Endothelial cell of umbilical vein (primary cell): ENCODE results near the gene EOLA1.

Source experiments
- EZH2 ChIP-seq: IDR thresholded peaks from 2 replicates; pipeline ENCODE4 v1.6.1; 2012; ENCODE audit warnings: borderline replicate concordance, low read depth, mild to moderate bottlenecking, moderate library complexity, low read length, inconsistent platforms; ENCODE audit not compliant: severe bottlenecking
- JUN ChIP-seq: IDR thresholded peaks from 2 replicates; pipeline ENCODE4 v1.6.1; 2011; ENCODE audit warnings: borderline replicate concordance, low read depth; ENCODE audit not compliant: insufficient read length, insufficient read depth
- MYC ChIP-seq: IDR thresholded peaks from one replicate; pipeline ENCODE4 v1.6.1; 2011; ENCODE audit warnings: mild to moderate bottlenecking, low read depth, low read length
- POLR2A ChIP-seq: IDR thresholded peaks from 2 replicates; pipeline ENCODE4 v1.6.1; 2012; ENCODE audit warnings: low read depth, mild to moderate bottlenecking, control low read depth, low read length
- TF ChIP-seq, protein P1 (sequence below): IDR thresholded peaks from 2 replicates; pipeline ENCODE4 v1.6.1; 2011; ENCODE audit not compliant: insufficient read depth, insufficient read length
- TF ChIP-seq, protein P2 (sequence below), 2 donors: IDR thresholded peaks; 1 replicate in 1 of 2; 2 replicates in 1 of 2; pipeline ENCODE4 v1.5.1; 2011; ENCODE audit warnings: low read length in 2 of 2, mild to moderate bottlenecking in 2 of 2, moderate library complexity in 2 of 2, control low read depth in 1 of 2, inconsistent platforms in 1 of 2, low read depth in 1 of 2; ENCODE audit not compliant: insufficient read depth in 1 of 2; ENCODE audit errors: extremely low read depth in 1 of 2

DNA sequence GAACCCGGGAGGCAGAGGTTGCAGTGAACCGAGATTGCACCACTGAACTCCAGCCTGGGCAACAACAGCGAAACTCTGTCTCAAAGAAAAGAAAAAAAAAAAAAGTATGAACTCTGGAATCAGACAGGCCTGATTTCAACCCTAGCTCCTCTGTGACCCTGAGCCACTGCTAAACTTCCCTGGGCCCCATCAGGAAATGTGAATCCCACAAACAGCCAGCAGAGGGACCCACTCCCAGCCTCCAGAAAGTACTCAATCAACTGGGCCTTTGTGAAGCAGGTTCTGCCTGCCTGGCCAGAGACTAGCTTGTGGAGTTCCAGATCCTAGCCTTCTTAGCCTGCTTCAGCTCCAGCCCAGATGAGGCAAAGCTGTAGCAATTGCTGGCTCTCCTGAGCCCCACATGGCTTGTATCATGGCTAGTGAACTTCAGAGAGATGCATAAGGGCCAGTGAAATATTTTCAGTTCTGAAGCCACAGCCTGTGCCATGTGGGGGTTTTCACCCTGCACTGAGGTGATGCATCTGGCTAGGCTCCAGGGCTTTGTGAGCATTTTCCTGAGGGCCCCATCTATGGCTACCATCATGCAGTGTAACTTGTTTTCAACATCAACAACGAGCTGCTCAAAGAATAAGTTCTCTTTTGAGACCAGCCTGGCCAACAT lies 28.5 kb upstream of the EOLA1 start:
- TF ChIP-seq POLR2A, result no peak
- TF ChIP-seq, protein P1, sequence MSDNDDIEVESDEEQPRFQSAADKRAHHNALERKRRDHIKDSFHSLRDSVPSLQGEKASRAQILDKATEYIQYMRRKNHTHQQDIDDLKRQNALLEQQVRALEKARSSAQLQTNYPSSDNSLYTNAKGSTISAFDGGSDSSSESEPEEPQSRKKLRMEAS, result no peak
- TF ChIP-seq JUN, result no peak
- TF ChIP-seq, protein P2, sequence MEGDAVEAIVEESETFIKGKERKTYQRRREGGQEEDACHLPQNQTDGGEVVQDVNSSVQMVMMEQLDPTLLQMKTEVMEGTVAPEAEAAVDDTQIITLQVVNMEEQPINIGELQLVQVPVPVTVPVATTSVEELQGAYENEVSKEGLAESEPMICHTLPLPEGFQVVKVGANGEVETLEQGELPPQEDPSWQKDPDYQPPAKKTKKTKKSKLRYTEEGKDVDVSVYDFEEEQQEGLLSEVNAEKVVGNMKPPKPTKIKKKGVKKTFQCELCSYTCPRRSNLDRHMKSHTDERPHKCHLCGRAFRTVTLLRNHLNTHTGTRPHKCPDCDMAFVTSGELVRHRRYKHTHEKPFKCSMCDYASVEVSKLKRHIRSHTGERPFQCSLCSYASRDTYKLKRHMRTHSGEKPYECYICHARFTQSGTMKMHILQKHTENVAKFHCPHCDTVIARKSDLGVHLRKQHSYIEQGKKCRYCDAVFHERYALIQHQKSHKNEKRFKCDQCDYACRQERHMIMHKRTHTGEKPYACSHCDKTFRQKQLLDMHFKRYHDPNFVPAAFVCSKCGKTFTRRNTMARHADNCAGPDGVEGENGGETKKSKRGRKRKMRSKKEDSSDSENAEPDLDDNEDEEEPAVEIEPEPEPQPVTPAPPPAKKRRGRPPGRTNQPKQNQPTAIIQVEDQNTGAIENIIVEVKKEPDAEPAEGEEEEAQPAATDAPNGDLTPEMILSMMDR (IDR thresholded peaks at IDR 0.05; ENCODE audit: extremely low read depth in 1 of 2, insufficient read depth in 1 of 2, low read depth in 1 of 2, low read length in 2 of 2), result peak; percentile 59 to 62
- no peak for TF ChIP-seq EZH2
- TF ChIP-seq MYC, result no peak
